GM04503 (cell line): ENCODE results near the gene IMMP2L.

Source experiments
- DNase-seq: peaks from one replicate; pipeline ENCODE4 v3.0.0-alpha.2; 2012; ENCODE audit warnings: low read depth

IMMP2L gene

DNA sequence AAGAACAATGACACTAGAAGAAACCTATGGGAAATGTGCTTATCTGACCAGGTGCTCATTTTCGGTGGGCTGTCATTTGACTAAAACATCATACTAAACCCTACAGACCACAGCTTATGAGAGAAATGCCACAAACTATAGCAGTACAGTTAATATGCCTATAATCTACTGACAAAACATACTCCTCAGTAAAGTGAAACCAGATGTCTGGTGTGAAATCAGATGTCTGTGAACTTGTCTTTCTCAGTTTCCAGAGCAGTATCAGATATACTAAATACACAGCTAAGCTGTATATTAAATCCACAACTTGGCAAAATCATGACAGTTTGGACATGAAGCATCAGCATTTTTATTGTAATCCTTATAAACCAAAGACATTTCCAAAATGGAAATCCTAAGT lies 3.3 kb downstream of the IMMP2L start:
- no peak for DNase-seq

DNA sequence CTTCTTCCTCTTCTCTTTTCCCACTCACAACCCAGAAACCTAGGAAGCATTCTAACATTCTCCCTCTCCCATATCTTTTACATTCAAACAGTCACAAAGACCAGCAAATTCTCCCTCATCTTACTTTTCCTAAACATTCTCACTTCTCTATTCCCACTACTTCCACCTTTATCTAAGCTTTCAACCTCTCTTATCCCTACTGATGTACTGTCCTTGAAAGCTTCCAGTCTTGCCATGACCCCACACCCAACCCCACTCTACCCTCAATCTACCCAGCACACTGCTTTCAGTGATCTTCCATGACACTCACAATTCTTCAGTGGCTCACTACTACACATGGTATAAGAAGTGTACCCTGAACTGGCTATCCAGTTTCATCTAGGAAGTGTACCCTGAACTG lies 5.3 kb downstream of the IMMP2L start:
- no peak for DNase-seq

DNA sequence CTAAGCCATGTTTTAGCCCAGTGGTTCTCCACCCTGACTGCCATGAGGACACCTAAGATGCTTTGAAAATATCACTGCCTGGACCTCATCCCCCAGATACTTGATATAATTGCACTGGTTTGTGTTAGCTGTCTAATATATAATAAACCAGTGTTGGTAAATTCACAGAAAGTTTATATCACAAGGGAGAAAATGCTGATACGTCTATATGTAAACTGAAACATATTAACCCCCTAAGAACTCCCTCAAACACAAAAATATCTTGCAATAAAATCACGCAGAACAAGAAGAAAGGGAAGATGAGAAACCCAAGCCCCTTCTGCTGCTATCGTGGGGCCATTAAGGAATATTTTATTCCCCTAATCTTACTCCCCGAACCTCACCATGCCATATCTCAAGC lies 8.2 kb downstream of the IMMP2L start:
- DNase-seq = no peak

DNA sequence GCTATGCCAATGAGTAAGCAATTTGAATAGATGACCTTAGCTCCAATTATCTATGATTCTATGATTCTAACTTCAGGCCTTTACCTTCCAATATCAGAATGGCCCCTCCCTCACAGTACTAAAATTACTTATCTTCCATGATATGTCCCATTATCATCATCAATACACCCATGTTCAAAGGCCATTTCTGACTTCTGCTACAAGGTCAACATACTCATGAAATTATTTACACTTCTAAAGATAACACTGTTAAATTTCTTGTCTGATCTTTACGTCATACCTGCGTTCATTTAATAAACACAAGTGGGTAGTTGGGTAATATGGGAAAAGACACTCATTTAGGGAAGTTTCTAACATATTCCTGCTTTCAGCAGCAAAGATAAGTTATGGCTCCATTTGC lies 21.2 kb downstream of the IMMP2L start:
- no peak for DNase-seq

DNA sequence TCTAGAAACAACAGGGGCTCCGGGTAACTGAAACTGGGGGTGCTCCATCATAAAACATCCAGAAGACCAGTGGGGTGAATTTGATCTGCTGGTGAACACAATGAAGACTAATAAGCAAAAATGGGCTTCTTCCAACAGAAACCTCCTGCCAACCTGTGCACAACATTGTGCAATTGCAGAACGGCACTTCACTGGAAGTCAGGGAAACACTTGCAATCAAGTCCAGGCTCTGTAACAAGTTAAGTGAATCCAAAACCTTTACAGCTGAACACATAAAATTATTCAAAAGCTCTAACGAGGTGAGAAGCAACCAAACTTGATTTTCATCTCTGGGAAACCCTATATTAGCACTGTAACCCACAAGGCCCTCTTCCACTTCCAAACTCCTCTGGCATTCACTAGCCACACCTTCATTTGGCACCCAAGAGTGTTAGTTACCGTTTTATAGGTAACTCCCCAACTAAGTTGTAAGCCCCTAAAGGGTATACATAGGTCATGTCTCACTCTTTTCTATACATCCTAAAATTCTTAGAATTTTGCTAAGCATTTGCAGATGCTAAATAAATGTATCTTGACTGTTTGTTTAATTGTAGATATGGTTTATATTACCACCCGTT lies 22.0 kb downstream of the IMMP2L start:
- no peak for DNase-seq

DNA sequence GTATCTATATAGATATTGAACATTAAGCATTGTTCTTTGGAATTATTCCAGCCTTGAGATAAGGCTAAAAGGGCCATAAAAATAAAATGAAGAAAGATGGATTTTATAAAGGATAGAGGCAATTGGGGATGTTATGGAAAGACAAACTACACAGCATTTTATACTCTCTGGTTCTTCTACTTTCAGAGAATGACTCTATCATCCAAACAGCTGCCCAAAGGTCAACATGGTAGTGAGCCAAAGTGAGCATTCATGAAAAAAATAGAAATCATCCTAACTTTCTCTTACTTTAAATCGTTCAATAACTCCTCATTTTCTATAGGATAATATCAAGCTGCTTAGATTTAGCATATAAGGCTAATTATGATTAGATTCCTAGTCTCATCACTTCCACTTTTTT lies 25.2 kb downstream of the IMMP2L start:
- no peak for DNase-seq

DNA sequence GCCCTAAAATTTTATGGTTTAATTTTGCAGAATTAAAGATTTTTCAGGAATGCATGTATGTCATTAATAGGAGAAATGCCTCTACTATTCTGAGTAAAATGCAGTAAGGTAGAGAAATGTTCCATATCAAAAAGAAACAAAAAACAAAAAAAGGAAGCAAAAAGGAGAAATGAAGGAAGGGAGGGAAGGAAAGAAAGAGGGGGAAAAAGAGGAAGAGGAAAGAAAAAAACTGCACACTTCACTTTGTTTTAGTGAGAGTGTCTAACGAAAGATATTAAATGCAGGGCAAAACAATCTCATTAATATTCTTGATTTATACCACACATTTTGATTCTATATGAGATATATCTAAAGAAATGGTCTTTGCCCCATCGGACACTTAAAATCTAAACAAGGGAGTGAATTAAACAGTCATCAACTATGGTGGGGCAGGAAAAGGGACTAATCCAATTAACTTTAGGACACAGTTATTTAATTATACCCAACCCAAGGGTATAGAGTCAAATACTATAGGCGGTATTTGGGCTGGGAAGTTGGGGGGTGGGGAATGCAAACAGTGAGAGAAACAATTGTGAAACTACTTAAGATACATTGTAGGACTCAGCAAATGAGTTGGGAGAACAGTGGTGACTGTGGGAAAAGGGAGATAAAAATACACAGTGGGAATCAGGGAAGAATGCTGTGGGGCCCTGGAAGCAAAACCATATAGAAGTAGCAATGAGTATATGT lies 27.0 kb downstream of the IMMP2L start:
- no peak for DNase-seq

DNA sequence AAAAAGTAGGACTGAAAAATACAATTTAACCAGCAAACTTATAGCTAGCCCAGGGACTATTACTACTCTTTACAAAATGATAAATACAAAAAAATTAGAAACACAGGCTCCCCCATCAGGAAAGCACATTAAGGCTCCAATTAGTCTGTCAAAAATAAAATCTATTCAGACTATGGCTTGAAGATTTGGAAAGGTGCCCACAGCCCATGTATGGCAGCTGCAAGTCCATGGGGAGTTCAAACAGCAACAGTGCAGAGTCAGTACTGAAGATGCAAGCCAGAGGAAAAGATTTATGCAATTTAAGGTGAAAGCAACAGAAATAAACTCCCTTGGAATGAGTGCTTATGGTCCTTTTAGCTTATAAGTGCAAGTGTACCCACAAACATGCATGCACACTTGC lies 29.7 kb downstream of the IMMP2L start:
- no peak for DNase-seq

DNA sequence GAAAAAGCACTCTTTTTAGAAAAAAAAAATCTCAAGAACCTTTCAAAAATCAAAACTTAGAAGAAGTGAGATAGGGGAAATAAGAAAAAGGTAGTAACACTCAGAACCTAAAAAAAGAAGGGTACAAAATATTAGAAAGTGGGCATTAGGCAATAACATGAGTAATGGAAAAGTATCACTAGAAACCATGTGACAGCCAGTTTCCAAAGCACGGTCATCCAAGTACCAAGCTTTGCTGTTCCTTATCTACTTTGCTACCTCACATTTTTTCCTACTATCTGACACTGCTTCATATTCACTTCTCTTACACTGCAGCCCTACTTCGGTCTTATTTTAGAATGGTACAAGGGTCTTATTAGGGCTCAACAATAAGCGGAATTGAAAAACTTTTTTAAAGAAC lies 30.3 kb downstream of the IMMP2L start:
- DNase-seq = no peak

DNA sequence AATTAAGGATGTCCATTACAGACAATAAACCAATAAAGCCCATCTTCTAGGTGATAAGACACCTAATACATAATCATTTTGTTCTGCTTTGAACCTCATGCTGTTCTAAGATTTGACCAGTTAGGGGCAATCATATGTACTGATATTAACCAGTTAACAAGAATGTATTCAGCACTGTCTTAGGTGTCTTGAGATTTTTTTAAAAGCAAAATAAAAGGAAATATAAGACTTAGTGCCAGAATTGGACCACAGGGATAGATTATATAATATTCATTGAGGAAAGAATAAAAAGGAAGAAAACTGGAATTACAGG lies 32.0 kb downstream of the IMMP2L start:
- no peak for DNase-seq

DNA sequence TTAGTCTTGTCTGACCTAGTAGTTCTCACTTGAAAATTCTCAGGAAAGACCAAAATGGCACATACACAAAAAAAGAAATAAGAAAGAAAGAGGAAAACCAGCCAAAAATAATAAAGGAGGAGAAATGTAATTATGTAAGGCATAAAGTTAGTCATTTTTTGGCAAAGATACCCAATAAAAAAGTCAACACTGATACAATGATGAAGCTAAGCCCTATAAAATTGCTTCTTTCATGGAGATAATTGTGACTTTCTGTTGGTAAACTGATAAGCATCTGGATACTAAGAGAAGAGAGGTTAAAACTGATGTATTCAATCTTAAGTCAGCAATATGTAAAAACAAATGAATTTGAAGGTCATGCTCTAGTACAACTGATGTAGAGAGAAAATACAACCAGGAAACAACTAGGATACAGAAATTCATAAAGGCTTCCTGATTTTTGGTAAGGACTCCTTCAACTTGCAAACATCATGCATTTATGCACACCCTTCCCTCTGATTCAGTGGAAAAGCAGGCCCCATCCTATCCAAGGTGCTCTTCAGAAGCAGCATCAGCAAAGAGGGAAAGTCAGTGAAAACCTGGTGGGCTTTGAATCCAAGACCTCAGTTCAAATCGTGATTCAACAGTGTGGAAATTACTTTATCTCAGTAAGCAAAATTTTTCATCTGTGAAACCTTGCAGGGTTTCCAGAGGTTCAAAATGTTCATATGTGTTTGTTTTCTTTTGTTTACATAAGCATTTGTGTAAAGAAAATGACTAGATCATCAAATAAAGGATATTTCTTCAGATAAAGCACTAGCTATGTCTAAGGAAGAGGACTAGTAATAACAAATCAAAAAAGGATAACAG lies 32.6 kb downstream of the IMMP2L start:
- DNase-seq = peak; percentile 4

DNA sequence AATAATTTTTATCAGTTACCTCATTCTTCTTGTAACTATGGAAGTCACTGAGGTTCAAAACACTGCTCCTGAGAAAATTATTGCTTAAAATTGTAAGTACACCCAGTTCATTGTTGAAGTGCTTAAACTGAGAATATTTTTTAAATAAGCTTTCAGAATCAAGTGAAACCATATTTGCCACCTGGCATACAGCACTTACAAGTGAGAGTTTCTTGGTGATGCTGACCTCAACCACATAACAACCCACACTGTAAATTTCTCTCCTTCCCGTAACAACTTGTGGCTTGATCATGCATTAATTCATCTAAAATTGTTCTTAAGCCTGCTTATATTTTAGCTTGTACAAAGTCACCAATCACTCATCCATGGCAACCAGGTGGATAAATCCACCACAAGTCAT lies 34.0 kb downstream of the IMMP2L start:
- no peak for DNase-seq

DNA sequence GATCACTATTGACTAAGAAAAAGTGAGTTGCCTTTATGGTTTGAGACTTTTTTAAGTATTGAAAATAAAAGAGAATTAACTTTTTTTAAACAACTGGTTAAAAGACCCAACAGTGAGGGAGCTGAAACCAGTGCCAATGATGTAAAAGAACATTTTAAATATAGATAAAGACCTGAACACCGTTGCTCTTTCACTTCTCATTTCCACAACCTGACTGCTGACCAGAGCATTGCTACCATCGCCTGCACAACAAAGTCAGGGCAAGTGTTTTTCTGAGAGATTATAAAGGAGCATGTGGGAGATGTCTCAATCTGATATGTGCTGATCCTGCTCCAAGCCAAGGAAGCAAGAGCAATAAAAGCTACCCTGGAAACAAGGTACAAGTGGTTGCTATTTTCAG lies 34.7 kb downstream of the IMMP2L start:
- no peak for DNase-seq

DNA sequence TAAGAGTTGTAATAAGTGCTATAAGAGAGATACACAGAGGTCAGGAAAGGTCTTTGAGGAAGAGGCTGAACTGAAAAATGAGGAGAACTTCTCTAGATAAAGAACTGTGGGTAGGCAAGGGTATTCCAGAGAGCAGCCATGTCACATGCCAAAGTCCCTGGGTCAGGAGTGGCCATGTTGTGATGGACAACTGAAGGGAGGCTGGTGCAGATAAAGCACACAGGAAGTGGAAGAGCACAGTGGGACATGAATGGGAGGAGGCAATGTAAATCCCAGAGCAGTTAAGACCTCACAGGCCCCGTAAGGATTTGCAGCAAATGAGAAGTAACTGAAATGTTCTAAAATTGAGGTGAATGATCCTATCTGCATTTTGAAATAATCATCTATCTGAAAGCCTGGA lies 37.2 kb downstream of the IMMP2L start:
- no peak for DNase-seq

DNA sequence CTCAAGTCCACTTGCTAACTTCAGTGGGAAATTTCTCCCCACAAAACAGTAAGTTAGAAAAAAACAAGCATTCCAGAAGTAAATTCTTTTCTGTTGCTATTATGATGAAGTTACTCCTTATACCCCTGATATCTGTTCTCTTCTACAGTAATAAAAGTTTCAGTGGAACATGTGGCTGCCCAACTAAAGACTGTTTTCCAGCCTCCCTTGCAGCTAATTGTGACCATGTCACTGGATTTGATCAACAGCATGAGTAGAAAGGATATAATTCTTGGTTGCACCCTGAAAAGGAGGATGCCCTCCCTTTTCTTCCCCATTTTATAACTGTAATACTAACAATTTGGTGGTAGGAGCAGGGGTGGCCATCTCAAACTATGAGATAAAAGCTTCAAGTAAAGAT lies 40.6 kb downstream of the IMMP2L start:
- no peak for DNase-seq

DNA sequence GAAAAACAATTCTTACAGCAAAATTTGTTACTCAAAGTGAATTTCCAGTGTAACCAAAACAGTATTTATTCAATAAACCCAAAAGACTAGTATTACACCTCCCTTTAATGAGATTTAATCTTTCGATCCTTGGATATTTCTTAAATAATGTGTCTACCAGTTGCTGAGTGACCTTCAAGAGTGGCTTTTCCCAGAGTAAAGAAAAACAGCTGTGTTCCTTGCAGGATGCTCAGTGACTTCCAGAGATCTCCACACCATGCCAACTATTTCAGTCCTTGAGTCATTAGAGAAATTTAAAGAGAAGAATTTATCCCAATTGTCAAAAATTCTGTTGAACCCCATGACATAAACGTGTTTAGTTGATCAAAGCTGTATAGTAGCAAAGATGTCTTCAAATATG lies 44.0 kb downstream of the IMMP2L start:
- DNase-seq = no peak

DNA sequence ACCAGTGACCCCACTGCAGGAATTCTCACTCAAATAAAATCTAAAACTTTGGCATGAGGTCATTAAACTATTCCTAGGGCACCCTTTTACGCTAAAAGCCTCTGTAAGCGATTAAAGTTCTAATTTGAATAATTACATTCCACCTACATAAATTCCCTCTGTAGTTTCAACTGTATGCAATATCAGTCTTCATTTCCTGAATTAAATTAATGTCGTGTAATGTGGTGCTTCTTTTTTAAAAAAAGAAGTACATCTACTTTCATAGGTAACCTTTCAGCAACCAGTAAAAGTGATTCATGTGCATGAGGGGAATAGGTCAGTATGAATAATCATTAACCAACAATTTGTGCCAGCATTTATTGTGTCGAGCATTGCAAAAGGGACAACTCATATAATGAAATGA lies 44.7 kb downstream of the IMMP2L start:
- DNase-seq = no peak

DNA sequence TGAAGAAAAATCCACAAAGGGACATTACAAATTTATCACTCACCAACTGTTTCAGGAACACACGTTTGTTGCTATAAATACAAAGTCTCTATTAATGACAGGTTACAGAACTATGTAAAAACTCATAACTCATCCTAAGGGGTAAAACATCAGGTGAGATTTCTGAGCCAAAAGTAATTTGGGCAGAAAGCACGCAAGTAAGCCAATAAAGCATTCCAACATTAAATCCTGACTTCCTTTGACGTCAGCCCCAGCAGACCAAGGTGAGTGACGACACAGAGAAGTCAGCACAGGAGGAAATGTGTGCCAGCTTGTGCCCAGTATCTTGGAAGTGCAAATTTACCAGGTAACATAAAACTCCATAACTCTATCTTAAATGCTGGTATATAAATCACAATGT lies 45.7 kb downstream of the IMMP2L start:
- DNase-seq = no peak

DNA sequence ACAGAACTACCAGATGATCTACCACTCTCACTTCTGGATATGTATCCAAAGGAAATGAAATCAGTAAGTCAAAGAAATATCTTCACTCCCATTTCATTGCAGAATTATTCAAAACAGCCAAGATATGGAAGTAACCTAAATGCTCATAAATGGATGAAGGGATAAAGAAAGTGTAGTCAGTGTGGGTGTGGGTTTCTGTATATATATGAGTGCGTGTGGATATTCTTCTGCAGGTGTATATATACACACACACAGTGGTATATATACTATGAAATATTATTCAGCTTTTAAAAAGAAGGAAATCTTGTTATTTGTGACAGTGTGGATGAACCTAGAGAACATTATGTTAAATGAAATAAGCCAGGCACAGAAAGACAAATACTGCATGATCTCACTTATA lies 48.7 kb downstream of the IMMP2L start:
- no peak for DNase-seq

DNA sequence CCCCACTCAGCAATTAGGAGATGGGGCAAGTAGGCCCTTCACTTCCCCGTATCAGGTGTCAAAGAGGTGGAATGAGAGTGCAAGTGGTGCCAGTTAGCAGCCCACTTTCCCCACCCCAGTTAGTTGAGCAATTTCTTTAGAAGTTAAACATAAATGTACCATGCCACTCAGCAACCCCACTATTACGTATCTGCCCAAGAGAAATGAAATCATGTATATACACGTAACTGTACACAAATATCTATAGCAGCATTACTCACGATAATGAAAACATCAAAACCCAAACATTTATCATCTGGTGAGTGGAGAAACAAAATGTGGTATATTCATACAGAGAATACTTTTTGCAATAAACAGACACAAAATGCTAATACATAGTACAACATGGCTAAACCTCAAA lies 50.4 kb downstream of the IMMP2L start:
- DNase-seq = no peak

DNA sequence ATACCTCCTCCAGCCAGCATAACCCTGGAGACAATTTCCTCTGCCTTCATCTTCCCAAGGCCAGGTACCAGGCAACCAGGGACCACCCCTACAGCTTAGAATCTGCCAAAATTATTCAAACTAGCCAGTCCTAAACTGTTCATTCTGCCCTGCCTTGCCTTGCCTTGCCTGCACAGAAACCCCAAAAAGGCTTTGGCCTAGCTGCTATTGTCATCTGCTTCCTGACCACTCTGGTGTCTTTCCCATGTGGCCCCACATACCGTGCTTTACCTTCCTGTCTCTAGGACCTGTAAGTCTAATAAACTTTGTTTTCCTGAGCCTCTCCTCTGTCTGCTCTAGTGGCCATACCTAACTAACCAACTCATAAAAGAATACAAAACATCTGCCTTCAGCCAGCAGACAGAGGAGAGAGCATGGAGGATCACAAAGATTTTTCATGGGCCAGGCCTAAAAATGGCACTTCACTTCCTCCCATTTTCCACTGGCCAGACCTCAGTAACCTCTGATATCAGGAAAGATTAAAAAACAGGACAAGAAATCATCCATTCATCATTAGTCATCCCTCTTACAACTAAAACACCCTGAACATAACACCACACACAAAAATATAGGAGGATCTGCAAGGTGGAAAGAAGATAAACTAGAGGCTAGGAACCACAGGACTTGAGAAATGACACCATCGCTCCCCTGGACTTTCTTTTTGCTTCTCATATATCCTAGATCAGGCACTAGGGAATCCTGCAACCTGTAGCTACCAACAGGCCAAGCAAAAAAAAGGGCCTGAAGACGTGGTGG lies 51.5 kb downstream of the IMMP2L start:
- DNase-seq = no peak

DNA sequence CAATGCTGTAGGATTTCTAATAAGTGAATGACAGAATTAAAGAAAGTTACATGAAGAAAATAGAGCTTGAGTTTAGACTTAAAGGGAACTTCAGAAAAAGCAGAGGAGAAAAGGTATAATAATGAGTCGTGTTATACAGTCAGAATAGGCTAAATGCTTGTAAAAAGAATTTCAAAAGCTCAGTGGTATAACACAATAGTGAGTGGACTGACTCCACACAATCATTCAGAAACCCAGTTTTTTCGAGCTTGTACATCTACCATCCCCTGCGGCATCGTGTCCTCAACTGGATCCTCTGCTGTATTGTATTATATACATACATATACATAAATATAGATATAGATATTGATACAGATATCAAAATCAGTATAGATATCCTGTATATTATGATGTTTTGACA lies 52.2 kb downstream of the IMMP2L start:
- no peak for DNase-seq

DNA sequence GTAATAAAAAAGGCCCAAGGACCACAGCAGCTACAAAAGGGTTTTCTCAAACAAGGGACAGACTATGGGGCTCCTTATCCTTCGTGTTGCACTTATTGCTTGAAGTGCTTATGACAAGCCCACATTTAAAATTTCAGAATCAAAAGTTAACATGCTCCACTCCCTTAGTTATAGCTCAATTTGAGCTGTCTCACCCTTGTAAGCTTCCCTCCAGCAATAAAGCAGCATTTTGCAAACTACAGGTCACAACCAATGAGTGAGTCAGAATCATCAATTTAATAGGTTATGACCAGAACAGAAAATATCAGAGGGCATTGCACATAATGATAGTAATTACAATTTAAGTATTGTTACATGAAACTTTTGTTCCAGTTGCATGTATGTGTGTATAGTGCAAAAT lies 53.0 kb downstream of the IMMP2L start:
- no peak for DNase-seq
